GM12892 (cell line): ENCODE data around the gene FBXW7.

Source experiments
- POLR2A ChIP-seq: IDR thresholded peaks from 2 replicates; pipeline ENCODE4 v1.6.1; 2011; ENCODE audit warnings: low read depth, low read length, control low read depth
- POLR2AphosphoS5 ChIP-seq: IDR thresholded peaks from 2 replicates; pipeline ENCODE4 v1.6.1; 2011; ENCODE audit warnings: low read depth, low read length, control low read depth

DNA sequence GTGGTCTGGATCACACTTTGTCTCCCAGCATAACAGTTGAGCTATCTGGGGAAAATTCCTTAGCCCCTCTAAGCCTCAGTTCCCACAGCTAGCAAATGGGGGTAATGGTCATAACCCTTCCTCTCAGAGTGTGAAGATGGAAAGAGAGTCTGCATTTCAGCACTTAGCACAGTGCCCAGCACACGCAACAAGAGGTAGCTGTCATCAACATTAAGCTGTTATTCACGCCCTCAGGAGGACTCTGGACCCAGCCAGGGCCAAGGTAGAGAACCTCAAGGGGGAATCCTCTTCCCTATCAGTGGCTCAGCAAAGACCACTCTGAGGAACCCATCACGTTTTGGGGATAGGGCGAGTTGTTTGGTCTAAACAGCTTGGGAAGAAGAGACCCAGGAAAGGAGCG lies 258.6 kb downstream of the FBXW7 start:
- TF ChIP-seq POLR2A (no peak), POLR2AphosphoS5 (no peak)
